Aorta (tissue), 5 donors: ENCODE data around the gene NTM. TPM values are rescaled to one million over a fixed set of nuclear protein-coding genes. Genes with fewer than 3 reads are reported as not detected.

ENCODE experiments used
- ATAC-seq: fragments of 200-7000 bp; cut with Tn5 transposase; one replicate; pipeline ENCODE4 v1.9.1; 2022; ENCODE audit warnings: moderate library complexity; ENCODE audit not compliant: low FRiP score
- DNase-seq, 2 donors: peaks; one replicate each; pipeline ENCODE4 v3.0.0-alpha.2; 2020
- H3K27ac ChIP-seq, 2 donors: one replicate each; pipeline ENCODE4 v1.5.1; 2013; ENCODE audit warnings: low read length in 2 of 2, mild to moderate bottlenecking in 2 of 2, moderate library complexity in 2 of 2, control low read depth in 1 of 2, inconsistent platforms in 1 of 2, low read depth in 1 of 2
- H3K27me3 ChIP-seq, 2 donors: one replicate each; pipeline ENCODE4 v1.6.1; 2013; ENCODE audit warnings: control low read depth in 1 of 2, low read length in 1 of 2, mild to moderate bottlenecking in 1 of 2, moderate library complexity in 1 of 2; ENCODE audit not compliant: insufficient read depth in 2 of 2, control insufficient read depth in 1 of 2
- H3K36me3 ChIP-seq, 2 donors: one replicate each; pipeline ENCODE4 v1.6.1; 2013; ENCODE audit warnings: control low read depth in 1 of 2, low read length in 1 of 2, mild to moderate bottlenecking in 1 of 2; ENCODE audit not compliant: insufficient read depth in 2 of 2, control insufficient read depth in 1 of 2
- H3K4me1 ChIP-seq, 2 donors: one replicate each; pipeline ENCODE4 v1.6.1; 2013; ENCODE audit warnings: low read length in 2 of 2, control low read depth in 1 of 2, mild to moderate bottlenecking in 1 of 2, moderate library complexity in 1 of 2; ENCODE audit not compliant: insufficient read depth in 2 of 2, control insufficient read depth in 1 of 2
- H3K4me3 ChIP-seq, 2 donors: one replicate each; pipeline ENCODE4 v1.5.1; 2013; ENCODE audit warnings: low read length in 2 of 2, control low read depth in 1 of 2, mild to moderate bottlenecking in 1 of 2
- H3K9me3 ChIP-seq: one replicate; pipeline ENCODE4 v1.6.1; 2013; ENCODE audit warnings: mild to moderate bottlenecking, low read length; ENCODE audit not compliant: control insufficient read depth
- WGBS, 2 donors: extraction: QIAGEN DNeasy Blood & Tissue Kit; methylation state at CpG; one replicate each; pipeline ENCODE4 v1.1.7; 2013; 5-methylcytosine and 5-hydroxymethylcytosine counted together
- intact Hi-C, 2 donors: fragments of 100-400 bp; cut with DNase I; formaldehyde crosslinking; loops; one replicate each; pipeline versions ENCODE4 v1.14.2 to v1.15.0; 2022
- polyA plus RNA-seq, 2 donors: library from polyadenylated mRNA; stranded (reverse); fragments of 200-250 nt; gene quantifications; one replicate each; pipeline ENCODE4 v1.2.3, GENCODE V29; 2013
- total RNA-seq, 2 donors: library from RNA; stranded (reverse); fragmentation: NEBNext Ultra II Directional; extraction: Animal tissue kit (Norgen Biotek cat#: 25700); gene quantifications; one replicate each; pipeline ENCODE4 v1.2.1, GENCODE V29; 2021
- donor health status: healthy with polysubstance abuse.
- donor health status: Bipolar disorder and iron deficiency.
- donor health status: DM: no; HTN: no; CAD: no.
- donor health status: DM: no; HTN: no; CAD: no.
- donor health status: DM: yes; HTN: yes; CAD: no.

The NTM gene
- total and polyA plus RNA-seq, 4 donors = 0.28 to 5.3 (median 1.9) TPM; not detected in 1

GRCh38 chr11:131601586-131601985 lies 231.2 kb downstream of the NTM start:
- Histone ChIP-seq H3K36me3 (no peaks in the 10 kb centered on the region), H3K4me1 (no peaks in the 10 kb centered on the region), H3K27ac (no peak overlapping the region), H3K27me3 (no peaks in the 10 kb centered on the region), H3K4me3 (no peak overlapping the region), H3K9me3 (peaks cover 2% of the 10 kb centered on the region)
- ATAC-seq (no peak), DNase-seq (no peak)
- intact Hi-C loops = no loop called here

- Histone ChIP-seq H3K27me3 (no peaks in the 10 kb centered on the region), H3K36me3 (no peaks in the 10 kb centered on the region), H3K27ac (no peak overlapping the region), H3K4me3 (no peak overlapping the region), H3K9me3 (peaks cover 2% of the 10 kb centered on the region), H3K4me1 (no peaks in the 10 kb centered on the region)
- intact Hi-C loops = no loop called here
- 88 to 90% methylated on average over 2 of the region's 2 CpGs for WGBS, 2 donors
- no peak for ATAC-seq
- no peak for DNase-seq
These were observed 232.0 kb downstream of the NTM start for GRCh38 chr11:131602431-131602830.

GRCh38 chr11:131606811-131607335 lies 236.5 kb downstream of the NTM start:
- 73 to 77% methylated on average over 6 of the region's 6 CpGs for WGBS, 2 donors
- H3K27me3 ChIP-seq = no peaks in the 10 kb centered on the region
- H3K4me3 ChIP-seq = no peak overlapping the region
- intact Hi-C loops = no loop called here
- ATAC-seq (no peak), DNase-seq (no peak)
- H3K36me3 ChIP-seq = no peaks in the 10 kb centered on the region
- H3K4me1 ChIP-seq = no peaks in the 10 kb centered on the region
- peaks cover 2% of the 10 kb centered on the region for H3K9me3 ChIP-seq
- no peak overlapping the region for H3K27ac ChIP-seq

GRCh38 chr11:131609337-131609736 lies 238.9 kb downstream of the NTM start:
- ATAC-seq = no peak
- intact Hi-C loops = no loop called here

GRCh38 chr11:131609921-131610320 lies 239.5 kb downstream of the NTM start:
- ATAC-seq = no peak

More at GRCh38 chr11:131609337-131609736, 238.9 kb downstream of the NTM start:
- H3K4me1 ChIP-seq = no peaks in the 10 kb centered on the region
- peaks cover 2% of the 10 kb centered on the region for H3K9me3 ChIP-seq
- H3K27ac ChIP-seq = no peak overlapping the region
- no peak for DNase-seq
- no peaks in the 10 kb centered on the region for H3K27me3 ChIP-seq
- H3K36me3 ChIP-seq = no peaks in the 10 kb centered on the region
- H3K4me3 ChIP-seq = no peak overlapping the region
- 55 to 63% methylated on average over 4 of the region's 4 CpGs for WGBS, 2 donors

GRCh38 chr11:131611322-131611721 lies 240.9 kb downstream of the NTM start:
- H3K9me3 ChIP-seq = no peaks in the 10 kb centered on the region
- no peak overlapping the region for H3K27ac ChIP-seq
- no peak for DNase-seq
- intact Hi-C loops = no loop called here
- ATAC-seq = no peak
- no peaks in the 10 kb centered on the region for H3K36me3 ChIP-seq
- no peaks in the 10 kb centered on the region for H3K4me1 ChIP-seq
- H3K4me3 ChIP-seq = no peak overlapping the region
- WGBS, 2 donors = 82 to 85% methylated on average over 6 of the region's 6 CpGs
- no peaks in the 10 kb centered on the region for H3K27me3 ChIP-seq

More at GRCh38 chr11:131609921-131610320, 239.5 kb downstream of the NTM start:
- H3K4me1 ChIP-seq = no peaks in the 10 kb centered on the region
- no peaks in the 10 kb centered on the region for H3K27me3 ChIP-seq
- no peak for DNase-seq
- WGBS, 2 donors = 63 to 69% methylated on average over 3 of the region's 3 CpGs
- H3K36me3 ChIP-seq = no peaks in the 10 kb centered on the region
- peaks cover 2% of the 10 kb centered on the region for H3K9me3 ChIP-seq
- no peak overlapping the region for H3K4me3 ChIP-seq
- no peak overlapping the region for H3K27ac ChIP-seq
- intact Hi-C loops = no loop called here

- ATAC-seq = no peak
- no peaks in the 10 kb centered on the region for H3K4me1 ChIP-seq
- no peak overlapping the region for H3K27ac ChIP-seq
- intact Hi-C loops = no loop called here
- no peak for DNase-seq
- no peaks in the 10 kb centered on the region for H3K27me3 ChIP-seq
- WGBS, 2 donors = 57 to 65% methylated on average over 5 of the region's 5 CpGs
- no peak overlapping the region for H3K4me3 ChIP-seq
- no peaks in the 10 kb centered on the region for H3K36me3 ChIP-seq
- no peaks in the 10 kb centered on the region for H3K9me3 ChIP-seq
These were observed 242.1 kb downstream of the NTM start for GRCh38 chr11:131612533-131612932.

GRCh38 chr11:131614631-131615030 lies 244.2 kb downstream of the NTM start:
- Histone ChIP-seq H3K27me3 (no peaks in the 10 kb centered on the region), H3K27ac (no peak overlapping the region), H3K36me3 (no peaks in the 10 kb centered on the region), H3K4me3 (no peak overlapping the region), H3K4me1 (no peaks in the 10 kb centered on the region), H3K9me3 (no peaks in the 10 kb centered on the region)
- intact Hi-C loops = no loop called here
- WGBS, 2 donors = 53 to 74% methylated on average over 5 of the region's 5 CpGs
- ATAC-seq (no peak), DNase-seq (no peak)

GRCh38 chr11:131615611-131616010 lies 245.2 kb downstream of the NTM start:
- Histone ChIP-seq H3K27me3 (no peaks in the 10 kb centered on the region), H3K27ac (no peak overlapping the region), H3K4me3 (no peak overlapping the region), H3K9me3 (peaks cover 2% of the 10 kb centered on the region), H3K36me3 (no peaks in the 10 kb centered on the region), H3K4me1 (no peaks in the 10 kb centered on the region)
- intact Hi-C loops = no loop called here
- 86 to 87% methylated on average over 11 of the region's 11 CpGs for WGBS, 2 donors
- DNase-seq (no peak), ATAC-seq (no peak)
